HK-2 (cell line): ENCODE results near the gene PITPNC1.

Source experiments
- DNase-seq: peaks from one replicate; pipeline ENCODE4 v3.0.0-alpha.2; 2018; ENCODE audit not compliant: unreplicated experiment

Gene PITPNC1

GRCh38 chr17:67729903-67730302 is 352.8 kb downstream of the PITPNC1 start:
- no peak for DNase-seq

GRCh38 chr17:67730731-67731130 is 353.6 kb downstream of the PITPNC1 start:
- DNase-seq, result no peak

GRCh38 chr17:67733449-67733848 is 356.4 kb downstream of the PITPNC1 start:
- DNase-seq, result no peak

- no peak for DNase-seq
Observed at GRCh38 chr17:67737145-67737544, 360.1 kb downstream of the PITPNC1 start.

GRCh38 chr17:67742025-67742424 is 364.9 kb downstream of the PITPNC1 start:
- DNase-seq, result no peak
